Upper lobe of left lung (tissue), 6 donors: ENCODE data around the gene PPP1R14B. TPM values are rescaled to one million over a fixed set of nuclear protein-coding genes. Genes with fewer than 3 reads are reported as not detected.
"Not testable (repeated sequence)": the region's sequence is repeated elsewhere in the genome, so short reads cannot be mapped to it uniquely, and the experiment has no call there.

Experiments used
- ATAC-seq, 2 donors: fragments of 200-7000 bp; cut with Tn5 transposase; one replicate each; pipeline ENCODE4 v1.9.1; 2022; ENCODE audit warnings: mild to moderate bottlenecking in 2 of 2, moderate library complexity in 2 of 2; ENCODE audit not compliant: low FRiP score in 2 of 2
- DNase-seq, 2 donors: peaks; one replicate each; pipeline ENCODE4 v3.0.0-alpha.2; 2019 to 2020
- H3K27ac ChIP-seq, 4 donors: fragments of 200-600 bp; sonication (generic); one replicate each; pipeline ENCODE4 v1.5.1; 2016 to 2019
- H3K27me3 ChIP-seq, 4 donors: fragments of 200-600 bp; sonication (generic); one replicate each; pipeline ENCODE4 v1.5.1; 2017 to 2019
- H3K36me3 ChIP-seq, 4 donors: fragments of 200-600 bp; sonication (generic); one replicate each; pipeline ENCODE4 v1.5.1; 2016 to 2019
- H3K4me1 ChIP-seq, 4 donors: fragments of 200-600 bp; sonication (generic); one replicate each; pipeline ENCODE4 v1.5.1; 2018 to 2019
- H3K4me3 ChIP-seq, 4 donors: fragments of 200-600 bp; sonication (generic); one replicate each; pipeline ENCODE4 v1.5.1; 2017 to 2019; ENCODE audit warnings: mild to moderate bottlenecking in 2 of 4, moderate library complexity in 1 of 4
- H3K9me3 ChIP-seq, 4 donors: fragments of 200-600 bp; sonication (generic); one replicate each; pipeline ENCODE4 v1.5.1; 2018 to 2019
- CTCF ChIP-seq, 6 experiments: fragments of 450-650 bp in 4 of 6; fragments of 200-600 bp in 2 of 6; sonication (generic) in 2 of 6; IDR thresholded peaks; one replicate each; pipeline ENCODE4 v1.5.1; 2016 to 2019; ENCODE audit warnings: antibody characterized with exemption in 6 of 6
- EP300 ChIP-seq, 4 donors: sonication (generic); formaldehyde crosslinking; IDR thresholded peaks; one replicate each; pipeline ENCODE4 v1.5.1; 2017; ENCODE audit warnings: antibody characterized with exemption in 4 of 4, control low read depth in 2 of 4
- POLR2A ChIP-seq, 4 donors: fragments of 450-650 bp; IDR thresholded peaks; one replicate each; pipeline ENCODE4 v1.5.1; 2016 to 2017; ENCODE audit warnings: antibody characterized with exemption in 4 of 4, mild to moderate bottlenecking in 2 of 4
- POLR2AphosphoS5 ChIP-seq, 2 donors: sonication (generic); formaldehyde crosslinking; IDR thresholded peaks; one replicate each; pipeline ENCODE4 v1.5.1; 2017; ENCODE audit warnings: antibody characterized with exemption in 2 of 2
- WGBS, 2 donors: methylation state at CpG; one replicate each; pipeline ENCODE4 v1.1.5; 2017 to 2018; 5-methylcytosine and 5-hydroxymethylcytosine counted together
- total RNA-seq, 6 donors: library from RNA; depleted of rRNA in 4 of 6; stranded (reverse); fragments of >200 nt in 4 of 6; gene quantifications; one replicate each; pipeline versions ENCODE4 v1.1.0 to v1.2.1, GENCODE V29; 2016 to 2021
- donor health status: DM: no; HTN: no; CAD: no; lungs with moderate emphysema.
- donor health status: DM: no; HTN: yes; CAD: no; lungs with severe emphysema.

Gene PPP1R14B
- total RNA-seq, 6 donors from 2014 or later: 51.4 to 118 (median 60.3) TPM

- peaks cover 40 to 58% (median 48%) of the 10 kb centered on the region in 4 donors for H3K4me1 ChIP-seq
- no peaks in the 10 kb centered on the region for H3K27me3 ChIP-seq
Measured at GRCh38 chr11:64247729-64248531, 1.2 kb upstream of the PPP1R14B start.

GRCh38 chr11:64246621-64246870 is 197 bp downstream of the PPP1R14B start:
- no CpG with 5 or more reads among the region's 43 CpGs for WGBS, 2 donors
- H3K27me3 ChIP-seq, ATAC-seq, DNase-seq, H3K9me3 ChIP-seq: not testable (repeated sequence)
- Histone ChIP-seq H3K36me3 (peaks cover 0 to 13% (median 10%) of the 10 kb centered on the region in 4 donors), H3K27ac (peak overlapping the region in 3 of 4 donors; percentile 80 to 91 (median 81)), H3K4me1 (peaks cover 40 to 58% (median 48%) of the 10 kb centered on the region in 4 donors), H3K4me3 (peak overlapping the region; percentile 64 to 79 (median 70))
- peak in 1 of 6 experiments; percentile 16 for TF ChIP-seq CTCF (IDR thresholded peaks at IDR 0.05)

More at GRCh38 chr11:64247729-64248531, 1.2 kb upstream of the PPP1R14B start:
- DNase-seq (no peak), ATAC-seq (peak in 1 of 2 donors; percentile 1)
- WGBS, 2 donors: 36 to 46% methylated on average over 30 to 31 of the region's 31 CpGs
- Histone ChIP-seq H3K36me3 (peaks cover 0 to 13% (median 10%) of the 10 kb centered on the region in 4 donors), H3K4me3 (peak overlapping the region; percentile 69 to 79 (median 72)), H3K9me3 (no peaks in the 10 kb centered on the region), H3K27ac (peak overlapping the region; percentile 80 to 91 (median 84))
- TF ChIP-seq POLR2AphosphoS5 (IDR thresholded peaks at IDR 0.05) (no peak), CTCF (IDR thresholded peaks at IDR 0.05) (no peak)

GRCh38 chr11:64245797-64246620 is 734 bp downstream of the PPP1R14B start:
- Histone ChIP-seq H3K9me3 (no peaks in the 10 kb centered on the region), H3K4me1 (peaks cover 39 to 56% (median 46%) of the 10 kb centered on the region in 4 donors), H3K36me3 (peaks cover 0 to 13% (median 10%) of the 10 kb centered on the region in 4 donors), H3K4me3 (peak overlapping the region; percentile 64 to 79 (median 70)), H3K27ac (peak overlapping the region; percentile 73 to 91 (median 82)), H3K27me3 (no peaks in the 10 kb centered on the region)
- DNase-seq: peak; percentile 72 to 78
- ATAC-seq: peak in 1 of 2 donors; percentile 29
- TF ChIP-seq POLR2A (IDR thresholded peaks at IDR 0.05) (no peak), CTCF (IDR thresholded peaks at IDR 0.05) (no peak), POLR2AphosphoS5 (IDR thresholded peaks at IDR 0.05) (peak; percentile 33 to 44), EP300 (IDR thresholded peaks at IDR 0.05) (no peak)
- 2% methylated on average over 18 to 37 of the region's 46 CpGs for WGBS, 2 donors

GRCh38 chr11:64245401-64245796 is 1.3 kb downstream of the PPP1R14B start:
- DNase-seq: no peak
- Histone ChIP-seq H3K27ac (peak overlapping the region; percentile 73 to 91 (median 82)), H3K9me3 (no peaks in the 10 kb centered on the region), H3K4me3 (peak overlapping the region; percentile 64 to 79 (median 70)), H3K4me1 (peaks cover 36 to 53% (median 42%) of the 10 kb centered on the region in 4 donors), H3K27me3 (no peaks in the 10 kb centered on the region), H3K36me3 (peaks cover 0 to 13% (median 10%) of the 10 kb centered on the region in 4 donors)
- ATAC-seq: no peak
- TF ChIP-seq CTCF (IDR thresholded peaks at IDR 0.05): no peak
- no peak for TF ChIP-seq POLR2AphosphoS5 (IDR thresholded peaks at IDR 0.05)
- no peak for TF ChIP-seq POLR2A (IDR thresholded peaks at IDR 0.05)
- TF ChIP-seq EP300 (IDR thresholded peaks at IDR 0.05): no peak
- WGBS, 2 donors: 4% methylated on average over 6 of the region's 6 CpGs; no CpG with 5 or more reads in 1 of the 2 donors
